ENCODE results near the gene DSCAM. TPM values are rescaled to one million over a fixed set of nuclear protein-coding genes. Genes with fewer than 3 reads are reported as not detected.

Gene DSCAM
- polyA plus RNA-seq, 3 donors, result not detected

- Mint-ChIP-seq H3K36me3 (no peaks in the 10 kb centered on the region), H3K27me3 (ENCODE audit: low read depth in 3 of 3) (peaks cover 36 to 45% (median 44%) of the 10 kb centered on the region in 3 donors), H3K9me3 (peaks cover 0 to 6% (median 0%) of the 10 kb centered on the region in 7 donors), H3K4me1 (no peaks in the 10 kb centered on the region), H3K27ac (no peak overlapping the region), H3K4me3 (peak overlapping the region in 1 of 2 donors; percentile 61)
- H3K27me3 ChIP-seq (ENCODE audit: control insufficient read depth in 2 of 2, insufficient read depth in 2 of 2, low read length in 2 of 2), result peaks cover 20 to 55% of the 10 kb centered on the region in 2 donors
- TF ChIP-seq CTCF (IDR thresholded peaks at IDR 0.05), result no peak
- H3K36me3 ChIP-seq (replicated peaks in 1 of 2; ENCODE audit: control insufficient read depth in 1 of 2, insufficient read depth in 2 of 2, low read length in 2 of 2), result no peaks in the 10 kb centered on the region
- H2AFZ ChIP-seq (ENCODE audit: insufficient read depth, low read depth, low read length, poor library complexity, severe bottlenecking), result no peak overlapping the region
- H3K9me3 ChIP-seq (replicated peaks in 1 of 2; ENCODE audit: control insufficient read depth in 1 of 2, insufficient read depth in 1 of 2, low read length in 2 of 2), result no peaks in the 10 kb centered on the region
- intact Hi-C loops (cut with micrococcal nuclease), result no loop called here
- H3K9ac ChIP-seq (ENCODE audit: insufficient read depth, low read length, poor library complexity, severe bottlenecking), result no peak overlapping the region
- H3K27ac ChIP-seq (ENCODE audit: low read depth in 1 of 2, low read length in 2 of 2), result no peak overlapping the region
- no peak overlapping the region for H3K4me2 ChIP-seq (replicated peaks; ENCODE audit: extremely low read depth, low read length, poor library complexity, severe bottlenecking)
- no peaks in the 10 kb centered on the region for H3K79me2 ChIP-seq (ENCODE audit: insufficient read depth, low read length)
- H3K4me3 ChIP-seq (replicated peaks in 1 of 3; ENCODE audit: low read depth in 2 of 3, low read length in 3 of 3), result no peak overlapping the region
- DNase-seq, result no peak
- H3K4me1 ChIP-seq (ENCODE audit: control insufficient read depth in 1 of 2, insufficient read depth in 2 of 2, low read length in 2 of 2), result no peaks in the 10 kb centered on the region
- no peaks in the 10 kb centered on the region for H4K20me1 ChIP-seq (ENCODE audit: insufficient read depth, low read length)
- WGBS (ENCODE audit: insufficient coverage), result 1% methylated on average over 37 of the region's 39 CpGs
Observed at GRCh38 chr21:40841524-40842196, 5.3 kb downstream of the DSCAM start.

GRCh38 chr21:40840401-40841125 lies 6.4 kb downstream of the DSCAM start:
- 91% methylated on average over 8 of the region's 15 CpGs for WGBS (ENCODE audit: insufficient coverage)
- no peaks in the 10 kb centered on the region for H3K36me3 Mint-ChIP-seq
- no peaks in the 10 kb centered on the region for H4K20me1 ChIP-seq (ENCODE audit: insufficient read depth, low read length)
- no peak overlapping the region for H2AFZ ChIP-seq (ENCODE audit: insufficient read depth, low read depth, low read length, poor library complexity, severe bottlenecking)
- peak overlapping the region in 1 of 2 donors; percentile 59 for H3K4me3 Mint-ChIP-seq
- H3K9me3 Mint-ChIP-seq, result peaks cover 0 to 6% (median 0%) of the 10 kb centered on the region in 7 donors
- TF ChIP-seq CTCF (IDR thresholded peaks at IDR 0.05), result no peak
- intact Hi-C loops (cut with micrococcal nuclease), result no loop called here
- no peak overlapping the region for H3K4me3 ChIP-seq (replicated peaks in 1 of 3; ENCODE audit: low read depth in 2 of 3, low read length in 3 of 3)
- H3K4me1 ChIP-seq (ENCODE audit: control insufficient read depth in 1 of 2, insufficient read depth in 2 of 2, low read length in 2 of 2), result no peaks in the 10 kb centered on the region
- no peaks in the 10 kb centered on the region for H3K36me3 ChIP-seq (replicated peaks in 1 of 2; ENCODE audit: control insufficient read depth in 1 of 2, insufficient read depth in 2 of 2, low read length in 2 of 2)
- H3K9me3 ChIP-seq (replicated peaks in 1 of 2; ENCODE audit: control insufficient read depth in 1 of 2, insufficient read depth in 1 of 2, low read length in 2 of 2), result no peaks in the 10 kb centered on the region
- peaks cover 12 to 47% of the 10 kb centered on the region in 2 donors for H3K27me3 ChIP-seq (ENCODE audit: control insufficient read depth in 2 of 2, insufficient read depth in 2 of 2, low read length in 2 of 2)
- H3K79me2 ChIP-seq (ENCODE audit: insufficient read depth, low read length), result no peaks in the 10 kb centered on the region
- peaks cover 32 to 38% (median 37%) of the 10 kb centered on the region in 3 donors for H3K27me3 Mint-ChIP-seq (ENCODE audit: low read depth in 3 of 3)
- no peaks in the 10 kb centered on the region for H3K4me1 Mint-ChIP-seq
- H3K27ac Mint-ChIP-seq, result no peak overlapping the region
- H3K9ac ChIP-seq (ENCODE audit: insufficient read depth, low read length, poor library complexity, severe bottlenecking), result no peak overlapping the region
- no peak for DNase-seq
- no peak overlapping the region for H3K4me2 ChIP-seq (replicated peaks; ENCODE audit: extremely low read depth, low read length, poor library complexity, severe bottlenecking)
- no peak overlapping the region for H3K27ac ChIP-seq (ENCODE audit: low read depth in 1 of 2, low read length in 2 of 2)
